Panc1 (cell line): Measurements from ENCODE around the gene B4GALT1. TPM values are rescaled to one million over a fixed set of nuclear protein-coding genes. Genes with fewer than 3 reads are reported as not detected.

Source experiments
- ATAC-seq: fragments of 200-7000 bp; cut with Tn5 transposase; 2 replicates; pipeline ENCODE4 v1.9.1; 2020; ENCODE audit warnings: mild to moderate bottlenecking, moderate library complexity
- BruUV-seq: library from RNA; stranded (reverse); fragments of 400-500 nt; replicated peaks from 2 replicates; lab custom pipeline; 2021; lab: Mats Ljungman, UMichigan
- CTCF ChIA-PET: fragments of 300-600 bp; sonication (Branson Sonifier 250); formaldehyde crosslinking; loops from one replicate; lab custom pipeline; 2022; ENCODE audit warnings: antibody characterized with exemption; lab: Charles Lee
- POLR2A ChIA-PET: fragments of 300-600 bp; sonication (Branson Sonifier 250); formaldehyde crosslinking; loops from one replicate; lab custom pipeline; 2022; ENCODE audit warnings: antibody characterized with exemption; lab: Charles Lee
- DNase-seq: peaks from one replicate; pipeline ENCODE4 v3.0.0-alpha.2; 2010; ENCODE audit warnings: low read depth, low spot score
- H3K27ac ChIP-seq: 2 replicates; pipeline ENCODE4 v1.5.1; 2011; ENCODE audit warnings: mild to moderate bottlenecking, low read length, inconsistent platforms
- H3K27me3 ChIP-seq: fragments of 200-500 bp; sonication (Bioruptor generic); 2 replicates; pipeline ENCODE4 v1.6.0; 2014; ENCODE audit warnings: low read length, inconsistent platforms; ENCODE audit not compliant: control insufficient read depth, insufficient read depth
- H3K36me3 ChIP-seq: fragments of 200-500 bp; sonication (Bioruptor generic); 2 replicates; pipeline ENCODE4 v1.5.1; 2014; ENCODE audit warnings: inconsistent platforms, mild to moderate bottlenecking, low read length, moderate library complexity; ENCODE audit not compliant: control insufficient read depth, insufficient read depth
- H3K4me1 ChIP-seq: 2 replicates; pipeline ENCODE4 v1.5.1; 2011; ENCODE audit warnings: inconsistent platforms, mild to moderate bottlenecking, low read length, moderate library complexity; ENCODE audit not compliant: control insufficient read depth, insufficient read depth
- H3K4me3 ChIP-seq, 2 experiments: 2 replicates each; pipeline ENCODE4 v1.5.1; 2011 to 2012; ENCODE audit warnings: low read depth in 2 of 2, low read length in 2 of 2, mild to moderate bottlenecking in 2 of 2, inconsistent platforms in 1 of 2, moderate library complexity in 1 of 2
- H3K9me3 ChIP-seq: fragments of 200-500 bp; sonication (Bioruptor generic); 2 replicates; pipeline ENCODE4 v1.5.1; 2014; ENCODE audit warnings: low read depth, mild to moderate bottlenecking, inconsistent platforms, low read length, moderate library complexity; ENCODE audit not compliant: control insufficient read depth, insufficient read depth
- CTCF ChIP-seq: fragments of 450-650 bp; IDR thresholded peaks from 2 replicates; pipeline ENCODE4 v1.5.1; 2017; ENCODE audit warnings: mild to moderate bottlenecking
- POLR2AphosphoS5 ChIP-seq: IDR thresholded peaks from 2 replicates; pipeline ENCODE4 v1.6.1; 2012; ENCODE audit warnings: mild to moderate bottlenecking, low read depth, low read length, moderate library complexity
- SIN3A ChIP-seq: IDR thresholded peaks from 2 replicates; pipeline ENCODE4 v1.6.1; 2012; ENCODE audit warnings: low read depth, mild to moderate bottlenecking, low read length, moderate library complexity, borderline replicate concordance; ENCODE audit not compliant: insufficient read depth
- TCF7L2 ChIP-seq: IDR thresholded peaks from 2 replicates; pipeline ENCODE4 v1.6.1; 2011; ENCODE audit warnings: mild to moderate bottlenecking, low read depth, low read length, inconsistent platforms
- in situ Hi-C: cut with HindIII; loops from 2 replicates; pipeline ENCODE4 v1.10.0; 2016; ENCODE audit warnings: low sequenced_read_pairs, low pct_unique_long_range_greater_than_20kb
- intact Hi-C: fragments of 100-400 bp; cut with micrococcal nuclease; formaldehyde crosslinking; loops from one replicate; pipeline ENCODE4 v1.10.0; 2022; ENCODE audit not compliant: unreplicated experiment
- total RNA-seq: library from RNA; stranded (reverse); gene quantifications from one replicate; pipeline ENCODE4 v1.2.1, GENCODE V29; 2021; ENCODE audit not compliant: unreplicated experiment
- TF ChIP-seq, protein P1 (sequence below), 2 experiments: IDR thresholded peaks; 2 replicates each; pipeline ENCODE4 v1.6.1; 2011 to 2012; ENCODE audit warnings: low read depth in 2 of 2, control low read depth in 1 of 2, low read length in 1 of 2, mild to moderate bottlenecking in 1 of 2, moderate library complexity in 1 of 2; ENCODE audit not compliant: insufficient read depth in 1 of 2

The B4GALT1 gene
- total RNA-seq, 1 experiment from 2014 or later = 57.4 TPM

DNA sequence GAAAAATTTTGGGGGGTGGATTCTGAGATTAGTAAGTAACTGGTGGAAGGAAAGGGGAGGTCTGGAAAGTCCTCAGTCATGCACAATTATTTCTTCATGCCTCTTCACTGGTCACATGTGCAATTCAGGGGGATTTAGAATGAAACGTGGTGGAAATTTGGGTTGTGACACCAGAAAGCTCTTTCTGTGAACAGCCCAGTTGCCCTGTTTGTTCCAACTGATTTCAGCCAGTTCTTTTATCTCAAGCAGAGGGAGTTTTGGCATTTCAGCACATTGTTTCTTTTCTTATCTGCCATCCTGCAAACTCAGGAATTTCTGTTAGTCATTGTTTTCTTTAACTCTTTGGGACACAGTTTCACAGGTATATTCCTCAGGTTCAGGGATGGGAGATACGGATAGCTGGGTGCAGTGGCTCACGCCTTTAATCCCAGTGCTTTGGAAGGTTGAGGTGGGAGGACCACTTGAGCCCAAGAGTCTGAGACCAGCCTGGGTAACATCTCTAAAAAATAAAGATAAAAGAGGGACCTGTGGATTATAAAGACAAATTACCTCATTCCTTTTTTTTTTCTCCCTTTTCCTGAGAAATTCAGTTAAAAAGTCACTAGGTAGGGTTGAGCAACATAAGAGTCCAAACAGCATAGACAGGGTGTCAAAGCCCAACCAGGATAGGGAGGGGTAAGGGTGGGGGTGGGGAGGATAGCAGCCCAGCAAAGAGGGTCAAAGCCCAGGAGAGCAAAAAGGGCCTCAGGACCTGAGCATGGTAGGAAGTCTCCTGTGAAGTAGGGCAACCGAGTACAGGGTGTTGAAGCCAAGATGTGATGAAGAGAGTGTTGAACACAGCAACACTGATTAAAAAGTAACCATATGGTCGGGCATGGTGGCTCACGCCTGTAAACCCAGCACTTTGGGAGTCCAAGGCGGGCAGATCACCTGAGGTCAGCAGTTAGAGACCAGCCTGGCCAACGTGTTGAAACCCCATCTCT, 5.4 kb upstream of the B4GALT1 start:
- BruUV-seq = no TSS peak
- in situ Hi-C loops (no loop called here), intact Hi-C loops (loop anchor here (5.0 kb wide), 1 partner anchor 90 kb away; no protein-coding TSS in a partner anchor)
- Histone ChIP-seq H3K4me1 (peaks cover 11% of the 10 kb centered on the region), H3K4me3 (no peak overlapping the region), H3K36me3 (no peaks in the 10 kb centered on the region), H3K9me3 (no peaks in the 10 kb centered on the region), H3K27ac (no peak overlapping the region), H3K27me3 (no peaks in the 10 kb centered on the region)
- ATAC-seq (no peak), DNase-seq (no peak)
- ChIA-PET CTCF (interaction anchor here (0.6 kb wide), 1 partner anchor 11 kb away, joined by 4 read pairs; no protein-coding TSS in a partner anchor), POLR2A (no interaction called here)
- TF ChIP-seq SIN3A (no peak), CTCF (no peak), TCF7L2 (no peak), POLR2AphosphoS5 (no peak)
- TF ChIP-seq, protein P1, sequence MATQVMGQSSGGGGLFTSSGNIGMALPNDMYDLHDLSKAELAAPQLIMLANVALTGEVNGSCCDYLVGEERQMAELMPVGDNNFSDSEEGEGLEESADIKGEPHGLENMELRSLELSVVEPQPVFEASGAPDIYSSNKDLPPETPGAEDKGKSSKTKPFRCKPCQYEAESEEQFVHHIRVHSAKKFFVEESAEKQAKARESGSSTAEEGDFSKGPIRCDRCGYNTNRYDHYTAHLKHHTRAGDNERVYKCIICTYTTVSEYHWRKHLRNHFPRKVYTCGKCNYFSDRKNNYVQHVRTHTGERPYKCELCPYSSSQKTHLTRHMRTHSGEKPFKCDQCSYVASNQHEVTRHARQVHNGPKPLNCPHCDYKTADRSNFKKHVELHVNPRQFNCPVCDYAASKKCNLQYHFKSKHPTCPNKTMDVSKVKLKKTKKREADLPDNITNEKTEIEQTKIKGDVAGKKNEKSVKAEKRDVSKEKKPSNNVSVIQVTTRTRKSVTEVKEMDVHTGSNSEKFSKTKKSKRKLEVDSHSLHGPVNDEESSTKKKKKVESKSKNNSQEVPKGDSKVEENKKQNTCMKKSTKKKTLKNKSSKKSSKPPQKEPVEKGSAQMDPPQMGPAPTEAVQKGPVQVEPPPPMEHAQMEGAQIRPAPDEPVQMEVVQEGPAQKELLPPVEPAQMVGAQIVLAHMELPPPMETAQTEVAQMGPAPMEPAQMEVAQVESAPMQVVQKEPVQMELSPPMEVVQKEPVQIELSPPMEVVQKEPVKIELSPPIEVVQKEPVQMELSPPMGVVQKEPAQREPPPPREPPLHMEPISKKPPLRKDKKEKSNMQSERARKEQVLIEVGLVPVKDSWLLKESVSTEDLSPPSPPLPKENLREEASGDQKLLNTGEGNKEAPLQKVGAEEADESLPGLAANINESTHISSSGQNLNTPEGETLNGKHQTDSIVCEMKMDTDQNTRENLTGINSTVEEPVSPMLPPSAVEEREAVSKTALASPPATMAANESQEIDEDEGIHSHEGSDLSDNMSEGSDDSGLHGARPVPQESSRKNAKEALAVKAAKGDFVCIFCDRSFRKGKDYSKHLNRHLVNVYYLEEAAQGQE (IDR thresholded peaks at IDR 0.05; ENCODE audit: insufficient read depth in 1 of 2, low read depth in 2 of 2, low read length in 1 of 2) = no peak

- no peaks in the 10 kb centered on the region for H3K27me3 ChIP-seq
- no peak overlapping the region for H3K27ac ChIP-seq
- TF ChIP-seq POLR2AphosphoS5 = no peak
- TF ChIP-seq TCF7L2 = no peak
- TF ChIP-seq CTCF = peak; percentile 70
- H3K4me3 ChIP-seq = no peak overlapping the region
- no peaks in the 10 kb centered on the region for H3K36me3 ChIP-seq
- intact Hi-C loops = loop anchor here (5.0 kb wide), 1 partner anchor 88 kb away; no protein-coding TSS in a partner anchor
- CTCF ChIA-PET = interaction anchor here (0.8 kb wide), 1 partner anchor 19 kb away, joined by 3 read pairs; no protein-coding TSS in a partner anchor
- BruUV-seq = no TSS peak
- POLR2A ChIA-PET = no interaction called here
- DNase-seq (no peak), ATAC-seq (no peak)
- H3K9me3 ChIP-seq = no peaks in the 10 kb centered on the region
- in situ Hi-C loops = no loop called here
- H3K4me1 ChIP-seq = peaks cover 11% of the 10 kb centered on the region
Observed at GRCh38 chr9:33170464-33171415, 3.6 kb upstream of the B4GALT1 start.
